Measurements from ENCODE around the gene RAP1GAP2.
"Not testable (repeated sequence)": the region's sequence is repeated elsewhere in the genome, so short reads cannot be mapped to it uniquely, and the experiment has no call there.

The RAP1GAP2 gene

DNA sequence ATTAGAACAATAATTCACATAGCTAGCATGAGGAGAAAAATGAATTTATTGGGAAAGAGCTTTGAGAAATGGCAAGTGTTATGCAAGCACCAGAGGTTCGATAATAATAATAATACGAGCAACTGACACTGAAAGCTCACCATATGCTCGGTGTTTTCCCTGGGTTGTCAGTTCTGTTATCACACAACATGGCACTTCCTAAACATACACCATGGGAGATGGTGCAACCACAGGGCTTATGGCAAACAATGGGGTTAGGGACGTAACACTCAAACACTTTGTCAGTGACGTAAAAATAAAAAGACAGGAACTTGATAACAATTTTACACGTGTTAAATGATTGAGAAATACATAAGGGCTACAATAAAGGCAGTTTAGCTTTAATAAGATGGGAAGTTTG is 243.5 kb downstream of the RAP1GAP2 start:
- no peak for DNase-seq (ENCODE audit: low read depth in 3 of 3)

DNA sequence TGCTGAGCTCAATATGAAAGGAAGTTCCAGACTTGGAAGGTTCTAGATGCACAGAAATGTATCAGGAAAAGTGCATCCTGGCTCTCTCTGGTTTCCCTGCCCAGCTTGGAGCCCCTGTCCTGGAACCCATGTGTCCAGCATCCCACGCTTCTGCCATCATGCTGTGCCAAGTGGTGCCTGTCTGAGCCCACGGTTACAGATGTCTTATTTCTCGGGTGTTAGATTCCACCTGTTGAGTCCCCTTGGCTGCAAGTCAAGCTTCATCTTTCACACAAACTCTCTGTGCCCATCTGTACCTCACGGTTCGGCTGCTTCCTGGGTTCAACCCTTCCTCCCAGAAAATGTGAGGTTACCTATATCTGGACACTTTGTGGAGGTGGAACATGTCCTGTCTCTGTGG is 244.6 kb downstream of the RAP1GAP2 start:
- no peak for DNase-seq (ENCODE audit: low read depth in 3 of 3)

- no peak for DNase-seq (ENCODE audit: low read depth in 3 of 3)
Observed at GRCh38 chr17:3043737-3044365, 247.6 kb downstream of the RAP1GAP2 start.

GRCh38 chr17:3046753-3047152 is 250.5 kb downstream of the RAP1GAP2 start:
- no peak for DNase-seq (ENCODE audit: low read depth in 3 of 3)

DNA sequence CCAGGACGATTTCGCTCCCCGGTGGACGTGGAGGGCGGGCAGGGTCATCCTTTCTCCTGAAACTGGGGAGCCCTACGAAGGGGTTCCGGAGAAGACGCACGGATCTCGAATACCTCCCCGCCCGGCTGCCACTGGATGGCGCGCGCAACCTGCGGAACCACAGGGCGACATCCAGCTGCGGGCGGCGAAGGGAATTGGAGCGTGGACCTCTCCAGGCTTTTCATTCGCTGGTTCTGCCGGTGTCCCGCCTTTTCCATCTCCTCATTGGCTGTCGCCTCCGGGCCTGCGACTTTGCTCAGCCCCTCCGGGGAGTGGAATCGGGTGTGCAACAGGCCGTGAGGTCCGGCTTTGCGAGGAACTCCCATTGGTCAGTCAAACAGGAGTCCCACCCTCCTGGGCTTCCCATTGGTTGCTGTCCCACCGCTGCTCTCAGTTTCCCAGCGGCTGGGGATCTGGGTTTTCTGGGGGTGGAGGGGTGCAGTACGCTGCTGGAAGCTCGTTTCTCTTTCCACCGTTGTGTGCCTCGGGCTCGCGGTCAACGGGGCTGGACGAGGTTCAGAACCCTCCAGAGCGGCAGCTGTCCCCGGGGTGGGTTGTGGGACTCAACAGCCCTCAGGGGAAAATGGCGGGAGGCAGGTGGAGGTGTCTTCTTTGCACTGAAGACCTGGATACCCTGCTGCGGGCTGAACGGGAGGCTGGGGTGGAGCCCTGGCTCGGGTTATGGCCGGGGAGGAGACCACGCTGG is 252.7 kb downstream of the RAP1GAP2 start:
- peak; percentile 74 to 88 (median 86) for DNase-seq (ENCODE audit: low read depth in 3 of 3)

GRCh38 chr17:3049705-3050295 is 253.6 kb downstream of the RAP1GAP2 start:
- DNase-seq (ENCODE audit: low read depth in 3 of 3) = no peak

DNA sequence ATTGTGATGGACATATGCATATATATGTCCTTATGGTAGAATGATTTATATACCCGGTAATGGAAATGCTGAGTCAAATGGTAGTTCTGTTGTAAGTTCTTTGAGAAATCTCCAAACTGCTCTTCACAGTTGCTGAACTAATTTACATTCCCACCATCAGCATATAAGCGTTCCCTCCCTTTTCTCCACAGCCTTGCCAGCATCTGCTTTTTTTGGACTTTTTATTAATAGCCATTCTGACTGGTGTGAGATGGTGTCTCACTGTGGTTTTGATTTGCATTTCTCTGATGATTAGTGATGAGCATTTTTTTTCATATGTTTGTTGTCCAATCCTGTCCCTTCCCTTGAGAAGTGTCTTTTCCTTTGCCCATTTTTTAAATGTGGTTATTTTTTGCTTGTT is 258.6 kb downstream of the RAP1GAP2 start:
- not testable (repeated sequence) for DNase-seq (ENCODE audit: low read depth in 3 of 3)

DNA sequence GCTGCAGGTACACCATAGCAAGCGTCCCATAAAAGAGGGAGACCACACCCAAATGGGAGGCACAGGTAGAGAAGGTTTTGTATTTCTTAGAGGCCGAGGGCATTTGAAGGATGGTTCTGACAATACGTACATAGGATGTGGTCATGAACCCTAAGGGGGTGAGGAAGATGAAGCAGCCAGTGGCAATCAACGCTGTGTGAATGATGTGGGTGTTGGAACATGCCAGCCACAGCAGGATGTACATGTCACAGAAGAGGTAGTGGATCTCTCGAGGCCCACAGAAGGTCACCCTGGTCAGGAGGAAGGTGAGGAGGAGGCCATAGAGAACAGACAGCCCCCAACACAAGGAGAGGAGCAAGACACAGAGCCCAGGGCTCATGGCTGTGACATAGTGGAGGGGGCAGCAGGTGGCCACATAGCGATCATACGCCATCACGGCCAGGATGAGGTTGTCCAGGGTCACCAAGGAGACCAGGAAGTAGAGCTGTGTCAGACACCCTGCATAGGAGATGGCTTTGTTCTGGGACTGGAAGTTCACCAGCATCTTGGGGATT is 266.7 kb downstream of the RAP1GAP2 start:
- DNase-seq (ENCODE audit: low read depth in 3 of 3) = not testable (repeated sequence)

DNA sequence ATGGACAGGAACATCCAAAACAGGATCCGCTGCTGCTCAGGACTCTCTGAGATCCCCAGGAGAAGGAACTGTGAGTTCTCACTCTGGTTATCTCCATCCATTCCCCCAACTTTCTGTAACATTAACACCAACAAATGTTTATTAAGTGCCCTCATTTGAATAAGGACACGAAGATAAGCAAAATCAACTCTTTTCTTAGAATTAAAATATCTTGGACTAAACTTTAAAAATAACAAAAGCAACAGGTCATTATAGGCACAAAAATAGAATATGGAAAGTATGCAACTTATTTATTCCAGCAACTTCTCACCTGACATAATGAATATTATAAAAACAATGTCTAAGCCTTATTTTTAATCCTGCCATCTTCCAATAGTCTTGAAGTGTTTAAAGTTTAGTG is 267.3 kb downstream of the RAP1GAP2 start, which contains the start of gene OR1D5:
OR1D5 (minus strand) TSS at position 101 of the 400 bp plus-strand sequence; CDS start at position 101, 0 bp downstream.
- not testable (repeated sequence) for DNase-seq (ENCODE audit: low read depth in 3 of 3)

DNA sequence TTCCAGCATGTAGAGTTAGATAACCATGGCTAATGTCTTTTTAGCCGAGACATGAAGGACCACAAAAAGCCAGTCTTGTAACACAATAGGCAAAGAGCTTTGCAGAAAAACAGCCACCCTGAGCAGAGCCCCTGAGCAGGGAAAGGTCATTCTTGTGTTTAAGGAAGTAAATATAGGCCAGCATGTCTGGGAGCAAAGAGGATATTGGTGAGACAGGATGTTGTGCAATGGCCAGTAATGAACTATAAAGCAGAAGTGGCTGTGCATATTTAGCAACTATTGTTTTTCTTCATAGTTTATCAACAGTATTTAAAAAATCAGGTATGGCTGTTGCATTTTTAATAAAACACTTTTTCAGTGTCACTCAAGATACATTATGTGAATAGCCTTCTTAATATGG is 269.0 kb downstream of the RAP1GAP2 start:
- not testable (repeated sequence) for DNase-seq (ENCODE audit: low read depth in 3 of 3)

DNA sequence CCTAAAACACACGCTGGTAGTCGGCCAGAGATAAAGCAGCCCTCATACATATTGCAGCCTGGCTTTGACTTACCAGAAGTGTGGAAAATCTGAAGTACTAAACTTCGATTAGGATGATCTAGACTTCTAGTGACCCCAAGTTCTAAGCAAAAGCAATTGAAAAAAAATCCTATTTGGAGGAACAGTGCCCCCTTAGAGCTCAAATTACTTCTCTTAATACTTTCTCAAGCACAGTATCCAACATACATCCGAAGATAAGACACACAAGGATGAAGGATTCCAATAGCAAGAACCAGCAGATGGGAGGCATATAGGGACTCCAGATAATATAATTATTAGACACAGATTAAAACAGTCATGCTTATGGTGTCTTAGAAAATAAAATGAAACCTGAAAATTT is 277.6 kb downstream of the RAP1GAP2 start:
- not testable (repeated sequence) for DNase-seq (ENCODE audit: low read depth in 3 of 3)
